AG04450 (cell line): ENCODE data around the gene TMEM132A. TPM values are rescaled to one million over a fixed set of nuclear protein-coding genes. Genes with fewer than 3 reads are reported as not detected.

ENCODE experiments used
- CTCF ChIA-PET: fragments of 300-600, 350-600 bp; formaldehyde crosslinking; extraction: SDS; loops from one replicate; lab custom pipeline; 2022; ENCODE audit warnings: antibody characterized with exemption, inconsistent platforms; lab: Charles Lee
- POLR2A ChIA-PET: fragments of 350-600 bp; formaldehyde crosslinking; extraction: SDS; loops from one replicate; lab custom pipeline; 2021; ENCODE audit warnings: antibody characterized with exemption, inconsistent platforms; lab: Yijun Ruan, JAX
- DNase-seq: peaks from one replicate; pipeline ENCODE4 v3.0.0-alpha.2; 2011; ENCODE audit warnings: low read depth, low spot score
- H3K27ac ChIP-seq: one replicate; pipeline ENCODE4 v1.5.1; 2012; ENCODE audit warnings: low read depth, low read length, control low read depth
- H3K27me3 ChIP-seq: one replicate; pipeline ENCODE4 v1.6.0; 2012; ENCODE audit warnings: low read length; ENCODE audit not compliant: control insufficient read depth, insufficient read depth
- H3K4me3 ChIP-seq: 2 replicates; pipeline ENCODE4 v1.5.1; 2011; ENCODE audit warnings: mild to moderate bottlenecking, low read depth, low read length, control low read depth
- H3K9me3 ChIP-seq: 2 replicates; pipeline ENCODE4 v1.5.1; 2012; ENCODE audit warnings: low read length; ENCODE audit not compliant: control insufficient read depth, insufficient read depth
- polyA plus RNA-seq: library from polyadenylated mRNA; depleted of rRNA; stranded (reverse); fragments of >200 nt; gene quantifications from 2 replicates; pipeline ENCODE4 v1.2.3, GENCODE V29; 2011
- TF ChIP-seq, protein P1 (sequence below): IDR thresholded peaks from 2 replicates; pipeline ENCODE4 v1.5.1; 2011; ENCODE audit warnings: low read depth, low read length, control low read depth, inconsistent platforms

The TMEM132A gene
- polyA plus RNA-seq, 1 experiment: 25.9 TPM

GRCh38 chr11:60947700-60948099 lies 23.4 kb downstream of the TMEM132A start:
- Histone ChIP-seq H3K9me3 (no peaks in the 10 kb centered on the region), H3K27me3 (peaks cover 8% of the 10 kb centered on the region), H3K4me3 (no peak overlapping the region), H3K27ac (no peak overlapping the region)
- DNase-seq: no peak
- ChIA-PET CTCF (interaction anchor here (1.0 to 1.3 kb wide), 2 partner anchors 20 to 48 kb away, joined by 3 to 4 read pairs; no protein-coding TSS in a partner anchor), POLR2A (no interaction called here)
- TF ChIP-seq, protein P1, sequence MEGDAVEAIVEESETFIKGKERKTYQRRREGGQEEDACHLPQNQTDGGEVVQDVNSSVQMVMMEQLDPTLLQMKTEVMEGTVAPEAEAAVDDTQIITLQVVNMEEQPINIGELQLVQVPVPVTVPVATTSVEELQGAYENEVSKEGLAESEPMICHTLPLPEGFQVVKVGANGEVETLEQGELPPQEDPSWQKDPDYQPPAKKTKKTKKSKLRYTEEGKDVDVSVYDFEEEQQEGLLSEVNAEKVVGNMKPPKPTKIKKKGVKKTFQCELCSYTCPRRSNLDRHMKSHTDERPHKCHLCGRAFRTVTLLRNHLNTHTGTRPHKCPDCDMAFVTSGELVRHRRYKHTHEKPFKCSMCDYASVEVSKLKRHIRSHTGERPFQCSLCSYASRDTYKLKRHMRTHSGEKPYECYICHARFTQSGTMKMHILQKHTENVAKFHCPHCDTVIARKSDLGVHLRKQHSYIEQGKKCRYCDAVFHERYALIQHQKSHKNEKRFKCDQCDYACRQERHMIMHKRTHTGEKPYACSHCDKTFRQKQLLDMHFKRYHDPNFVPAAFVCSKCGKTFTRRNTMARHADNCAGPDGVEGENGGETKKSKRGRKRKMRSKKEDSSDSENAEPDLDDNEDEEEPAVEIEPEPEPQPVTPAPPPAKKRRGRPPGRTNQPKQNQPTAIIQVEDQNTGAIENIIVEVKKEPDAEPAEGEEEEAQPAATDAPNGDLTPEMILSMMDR: no peak

DNA sequence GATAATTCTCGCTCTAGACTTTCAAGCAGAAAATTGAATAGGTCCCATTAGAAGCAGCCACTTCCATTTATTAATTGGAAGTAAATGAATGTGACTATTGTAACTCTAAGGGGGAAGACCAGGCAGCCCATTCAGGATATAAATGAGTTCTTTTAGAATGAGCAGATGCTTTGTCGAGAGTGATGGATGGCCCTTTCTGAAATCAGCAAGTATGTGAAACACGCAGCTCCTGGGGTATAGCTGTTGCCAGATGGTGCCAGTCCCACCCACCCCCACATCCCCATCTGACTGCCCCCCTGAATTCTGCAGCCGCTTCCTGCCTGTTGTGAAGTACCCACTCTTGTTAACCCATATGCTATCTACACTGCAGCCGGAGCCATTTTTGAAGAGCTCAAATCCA lies 24.0 kb downstream of the TMEM132A start:
- Histone ChIP-seq H3K27me3 (peaks cover 8% of the 10 kb centered on the region), H3K27ac (no peak overlapping the region), H3K4me3 (no peak overlapping the region), H3K9me3 (no peaks in the 10 kb centered on the region)
- CTCF ChIA-PET: interaction anchor here (1.0 to 1.3 kb wide), 2 partner anchors 20 to 49 kb away, joined by 3 to 4 read pairs; no protein-coding TSS in a partner anchor
- DNase-seq: no peak
- TF ChIP-seq, protein P1: no peak
- POLR2A ChIA-PET: interaction anchor here (0.6 kb wide), 1 partner anchor 9 kb away, joined by 4 read pairs; no protein-coding TSS in a partner anchor

DNA sequence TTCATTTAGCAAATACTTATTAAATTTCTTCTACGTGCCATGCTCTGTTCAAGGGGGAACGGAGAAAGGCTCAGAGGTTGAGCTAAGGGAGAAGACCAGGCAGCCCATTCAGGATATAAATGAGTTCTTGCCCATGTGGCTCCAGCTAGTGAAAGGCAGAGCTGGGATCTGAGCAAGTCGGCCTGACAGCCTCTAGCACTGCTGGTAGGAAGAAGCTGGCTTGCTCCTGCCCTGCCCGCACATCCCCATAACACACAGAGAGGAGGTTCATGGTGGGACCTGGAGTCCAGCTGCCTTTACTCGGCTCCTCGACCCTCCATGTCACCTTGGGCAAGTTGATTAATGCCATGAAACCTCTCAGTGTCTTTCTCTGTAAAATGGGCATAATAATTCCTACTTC lies 25.8 kb downstream of the TMEM132A start:
- CTCF ChIA-PET: interaction anchor here (0.8 kb wide), 1 partner anchor 34 kb away, joined by 4 read pairs; no protein-coding TSS in a partner anchor
- Histone ChIP-seq H3K4me3 (no peak overlapping the region), H3K9me3 (no peaks in the 10 kb centered on the region), H3K27ac (no peak overlapping the region), H3K27me3 (peaks cover 8% of the 10 kb centered on the region)
- TF ChIP-seq, protein P1: no peak
- POLR2A ChIA-PET: no interaction called here
- DNase-seq: no peak

DNA sequence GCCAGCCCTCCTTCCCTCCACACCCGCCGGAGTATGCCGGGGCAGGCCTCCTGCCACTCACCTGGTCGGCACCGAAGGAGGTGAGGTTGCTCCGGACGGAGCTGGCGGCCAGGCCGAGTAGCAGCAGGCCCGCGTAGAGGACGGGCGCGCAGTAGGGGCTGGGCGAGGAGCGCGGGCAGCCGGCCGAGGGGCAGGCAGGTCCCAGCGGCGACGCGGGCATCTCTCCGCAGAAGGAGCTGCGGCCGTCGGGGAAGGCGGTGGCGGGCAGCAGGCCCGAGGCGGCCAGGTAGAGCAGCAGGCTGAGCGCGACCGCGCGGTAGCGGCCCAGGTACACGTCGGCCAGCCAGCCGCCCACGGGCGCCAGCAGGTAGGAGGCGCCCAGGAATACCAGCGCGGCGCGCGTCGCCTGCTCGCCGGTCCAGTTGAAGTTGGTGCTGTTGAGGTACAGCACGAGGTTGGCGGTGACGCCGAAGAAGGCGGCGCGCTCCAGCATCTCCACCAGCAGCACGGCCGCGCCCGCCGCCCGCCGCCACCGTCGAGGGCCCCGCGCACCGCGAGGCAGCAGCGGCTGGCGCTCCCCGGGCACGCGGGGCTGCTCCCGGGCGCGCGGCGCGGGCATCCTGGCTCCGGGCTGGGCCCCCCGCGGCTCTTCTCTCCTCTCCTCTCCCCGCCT lies 26.8 kb downstream of the TMEM132A start:
- POLR2A ChIA-PET: no interaction called here
- Histone ChIP-seq H3K4me3 (peak overlapping the region; percentile 55; the same call in 1 of the 2 replicates), H3K27me3 (peaks cover 8% of the 10 kb centered on the region), H3K27ac (no peak overlapping the region), H3K9me3 (no peaks in the 10 kb centered on the region)
- TF ChIP-seq, protein P1: no peak
- DNase-seq: no peak
- CTCF ChIA-PET: no interaction called here

DNA sequence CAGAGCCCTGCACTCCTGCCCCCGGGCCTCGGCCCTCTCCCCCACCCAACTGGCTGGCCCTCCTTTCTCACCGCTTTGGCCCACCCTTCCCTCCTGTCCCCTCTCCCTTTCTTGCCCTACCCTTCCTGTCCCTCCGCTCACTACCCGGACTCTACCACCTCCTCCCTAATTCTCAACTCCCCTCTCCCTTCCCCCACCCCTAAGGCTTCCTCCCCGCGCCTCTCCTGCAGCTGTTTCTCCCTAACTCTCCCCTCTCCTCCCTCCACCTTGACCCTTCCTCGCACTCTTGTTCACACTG lies 27.3 kb downstream of the TMEM132A start:
- CTCF ChIA-PET: no interaction called here
- Histone ChIP-seq H3K27ac (peak overlapping the region; percentile 57), H3K4me3 (peak overlapping the region; percentile 55), H3K27me3 (peaks cover 8% of the 10 kb centered on the region), H3K9me3 (no peaks in the 10 kb centered on the region)
- TF ChIP-seq, protein P1: no peak
- POLR2A ChIA-PET: interaction anchor here (0.6 kb wide), 1 partner anchor 1196 kb away, joined by 4 read pairs; no protein-coding TSS in a partner anchor
- DNase-seq: no peak
